HG03108 (cell line): ENCODE measurements around the gene VSNL1.
"Not testable (repeated sequence)": the region's sequence is repeated elsewhere in the genome, so short reads cannot be mapped to it uniquely, and the experiment has no call there.

Experiments used
- ATAC-seq: cut with Tn5 transposase; IDR thresholded peaks from one replicate; pipeline ENCODE4 v1.9.1; 2021; ENCODE audit warnings: moderate library complexity; ENCODE audit not compliant: unreplicated experiment

The VSNL1 gene

DNA sequence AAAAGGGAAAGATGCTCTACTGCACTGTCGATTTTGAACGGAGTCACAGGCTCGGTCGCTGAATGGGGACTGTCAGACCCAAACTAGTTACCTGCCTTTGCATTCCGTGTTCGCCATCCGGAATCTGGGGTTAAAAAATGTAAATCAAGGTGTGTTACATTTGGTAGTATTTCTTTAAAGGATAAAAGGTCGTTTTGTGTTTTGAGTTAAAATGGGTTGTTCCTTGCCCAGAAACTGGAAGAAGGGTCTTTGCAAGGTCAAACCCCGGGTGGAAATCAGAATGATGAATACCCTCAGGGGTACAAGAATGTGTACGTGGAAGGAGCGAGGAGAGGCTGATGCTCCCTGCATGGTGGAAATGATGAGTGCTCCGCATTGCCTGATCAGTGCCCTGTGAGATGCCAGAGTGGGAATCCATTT, 1.0 kb downstream of the VSNL1 start:
- no peak for ATAC-seq

DNA sequence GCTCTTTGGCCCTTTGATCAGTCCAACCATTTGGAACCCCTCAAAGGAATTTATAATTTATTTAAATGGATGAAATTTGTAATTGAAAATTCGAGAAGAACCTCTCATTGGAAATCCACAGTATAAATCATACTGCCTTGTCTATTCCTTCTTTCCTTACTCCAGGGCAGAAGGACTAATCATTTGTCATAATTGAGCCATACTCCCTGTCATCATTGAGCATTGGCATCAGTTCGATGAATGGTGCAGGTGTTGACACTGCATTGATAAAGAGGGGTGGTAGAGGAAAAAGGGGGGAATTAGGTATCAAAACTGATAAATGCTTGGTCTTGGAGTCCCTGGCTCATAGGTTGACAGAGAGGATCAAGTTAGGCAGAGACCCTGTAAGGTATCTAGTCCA, 2.0 kb downstream of the VSNL1 start:
- no peak for ATAC-seq

DNA sequence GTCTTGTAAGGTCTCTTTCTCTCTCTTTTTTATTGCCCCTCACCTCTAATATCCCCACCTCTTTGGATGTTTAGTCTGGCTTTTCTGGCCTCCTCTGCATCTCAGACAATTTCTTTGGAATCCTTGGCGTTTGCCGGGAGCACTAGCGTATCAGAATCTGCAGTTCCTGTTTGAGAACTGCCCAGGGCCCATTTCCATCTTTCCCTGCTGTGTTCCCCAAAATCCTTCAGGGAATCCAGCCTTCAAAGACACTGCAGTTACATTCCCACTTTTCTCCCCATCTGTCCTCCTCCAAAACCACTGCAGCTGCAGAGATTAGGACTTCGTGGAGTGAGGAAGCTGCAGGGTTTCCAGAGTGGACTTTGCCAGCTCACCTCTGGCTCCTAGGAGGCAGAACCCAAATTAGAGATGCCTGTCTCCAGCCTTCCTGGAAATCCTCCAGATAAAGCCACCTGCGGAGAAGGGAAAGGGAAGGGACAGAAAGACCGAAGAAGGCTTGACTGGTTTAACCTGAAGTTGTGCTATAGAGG, 2.7 kb downstream of the VSNL1 start:
- ATAC-seq = no peak

DNA sequence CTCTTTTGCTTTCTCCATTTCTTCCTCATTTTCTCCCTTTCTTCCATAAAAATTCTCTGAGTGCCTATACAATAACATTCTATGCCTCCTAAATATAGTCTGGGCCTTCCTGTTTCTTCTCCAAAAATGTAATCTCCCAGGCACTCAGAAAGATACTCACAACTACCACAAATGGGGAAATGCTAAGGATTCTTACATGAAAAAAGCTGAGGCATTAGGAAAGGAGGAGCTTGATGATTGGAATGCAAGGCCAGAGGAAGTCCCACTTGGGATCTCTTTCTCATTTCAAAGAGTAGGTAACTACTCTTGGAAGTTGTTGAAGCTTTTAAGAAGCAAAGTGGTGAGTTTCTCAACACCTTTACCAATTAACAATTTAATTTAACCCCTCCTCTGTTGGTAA, 3.4 kb downstream of the VSNL1 start:
- ATAC-seq = no peak

DNA sequence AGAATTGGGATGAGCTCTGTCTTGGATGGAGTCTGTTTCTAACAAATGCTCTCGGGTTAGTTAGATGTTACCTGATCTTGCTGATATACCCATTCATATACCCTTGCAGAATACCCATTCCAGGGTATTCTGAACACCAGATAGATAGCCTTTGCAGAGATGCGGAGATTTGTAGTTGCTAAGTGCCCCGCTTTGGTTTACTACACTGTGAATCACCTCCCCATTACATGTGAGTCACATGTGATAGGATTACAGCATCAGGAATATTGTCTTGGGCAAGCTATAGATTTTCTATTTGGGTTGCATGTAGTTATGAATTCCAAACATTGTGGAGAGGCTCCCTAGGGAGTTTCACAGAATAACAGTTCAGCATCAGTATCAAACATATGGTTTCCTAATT, 3.8 kb downstream of the VSNL1 start:
- ATAC-seq = no peak

DNA sequence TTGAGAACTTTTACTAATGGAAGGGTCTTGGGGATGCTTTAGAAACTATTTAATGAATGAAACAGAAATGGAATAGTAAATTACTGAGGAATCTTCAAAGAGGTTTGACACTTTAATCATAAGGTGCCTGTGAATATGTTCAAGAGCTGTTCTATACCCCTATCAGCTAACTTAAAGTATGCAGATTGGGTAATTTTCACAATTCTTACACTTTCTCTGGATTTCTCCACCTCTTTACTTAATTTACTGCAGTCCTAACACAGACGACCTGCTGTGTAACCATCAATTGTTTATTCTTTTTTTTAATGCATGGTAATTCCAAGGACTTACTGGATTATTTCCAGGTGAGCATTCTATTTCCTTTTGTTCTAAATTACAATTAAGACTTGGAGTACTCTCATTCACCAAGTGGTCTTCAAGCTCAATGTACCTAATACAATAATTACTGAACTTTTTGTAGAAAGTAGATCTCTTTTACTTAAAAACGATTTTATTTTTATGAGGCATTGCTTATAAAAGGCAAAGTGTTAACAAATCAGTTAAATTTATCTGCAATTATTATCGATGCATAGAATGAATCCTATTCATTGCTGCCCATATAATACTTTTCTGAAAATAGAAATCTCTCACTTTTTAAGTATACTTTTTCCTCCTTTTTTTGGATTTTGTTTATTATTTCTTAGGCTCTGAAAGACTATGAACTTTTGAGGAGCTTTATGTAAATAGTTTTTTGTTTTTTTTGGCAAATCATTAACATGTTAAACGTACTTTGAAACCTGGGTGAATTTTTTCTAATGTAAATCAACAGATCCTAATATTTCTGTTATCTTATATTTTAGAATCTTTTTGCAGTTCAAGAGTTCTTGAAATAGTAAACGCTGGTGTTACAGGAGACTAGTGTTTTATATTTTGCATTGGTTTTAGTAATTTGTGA, 5.5 kb downstream of the VSNL1 start:
- ATAC-seq = no peak

DNA sequence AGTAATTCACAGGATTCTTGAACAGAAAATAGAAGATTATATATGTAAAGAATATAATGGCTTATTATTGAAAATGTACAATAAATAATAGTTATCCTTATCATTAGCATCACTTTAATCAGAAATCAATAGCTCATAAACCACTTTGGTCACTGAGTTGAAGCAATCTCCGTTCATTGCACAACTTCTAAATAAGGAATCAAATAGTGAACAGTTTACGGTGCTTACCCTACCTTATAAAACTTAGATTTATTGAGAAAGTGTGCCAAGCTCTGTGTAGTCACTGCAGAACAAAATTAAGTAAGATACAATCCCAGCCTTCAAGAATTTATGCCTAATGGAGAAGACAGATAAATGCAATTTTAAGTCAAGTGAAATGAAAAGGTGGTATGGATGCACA, 6.7 kb downstream of the VSNL1 start:
- ATAC-seq = no peak

DNA sequence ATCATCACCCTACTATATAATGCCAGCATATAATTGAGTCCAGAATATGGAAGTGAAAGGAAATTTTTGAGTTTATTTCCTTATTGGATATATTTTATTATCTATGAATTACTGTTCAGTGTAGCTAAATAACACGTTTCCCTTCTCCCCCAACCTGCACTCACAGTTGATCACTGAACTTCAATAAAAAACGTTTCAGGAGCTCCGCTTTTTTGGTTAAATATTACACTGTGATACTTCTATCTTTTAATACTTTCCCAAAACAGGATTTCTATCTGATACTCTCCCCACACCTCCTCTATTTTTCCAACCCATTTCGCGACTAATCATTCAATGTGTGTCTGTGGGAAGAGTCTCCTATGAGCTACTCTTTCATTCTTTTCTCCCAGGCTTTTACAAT, 7.2 kb downstream of the VSNL1 start:
- no peak for ATAC-seq

DNA sequence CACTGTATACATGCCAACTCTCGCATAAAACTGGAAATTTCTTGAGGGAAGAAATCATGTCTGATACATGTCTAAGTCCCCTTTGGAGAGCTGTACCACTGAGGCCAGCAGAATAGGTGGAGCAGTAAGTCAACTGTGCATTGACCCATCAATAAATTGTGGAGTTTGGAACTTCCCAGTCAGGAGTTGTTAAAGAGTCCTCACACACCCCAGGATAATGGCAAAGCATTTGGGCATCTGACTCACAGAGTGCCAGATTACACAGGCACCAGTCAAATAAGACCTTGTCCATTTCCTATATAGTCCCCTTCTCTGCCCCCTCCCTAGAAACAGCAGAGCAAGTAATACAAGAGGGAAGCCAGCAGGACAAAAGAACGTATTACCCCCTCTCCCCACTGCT, 10.4 kb downstream of the VSNL1 start:
- ATAC-seq = no peak

DNA sequence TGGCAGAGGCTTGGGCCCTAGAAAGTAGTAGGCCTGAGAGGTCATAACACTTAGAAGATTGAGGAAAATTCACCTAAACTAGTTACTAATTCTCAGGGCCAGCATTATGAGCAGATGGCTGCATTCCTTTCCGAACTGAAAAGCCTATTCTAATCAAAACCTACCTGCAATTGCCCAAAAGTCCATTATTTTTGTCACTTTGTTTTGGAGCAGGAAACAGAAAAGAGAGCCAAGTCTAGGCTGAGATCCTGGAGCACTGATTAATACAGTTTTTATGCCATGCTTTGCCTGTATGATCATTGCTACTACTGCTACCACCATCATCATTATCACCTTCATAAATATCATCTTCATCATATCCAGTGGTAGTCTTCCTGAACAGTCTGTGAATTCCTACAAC, 14.7 kb downstream of the VSNL1 start:
- ATAC-seq = no peak

DNA sequence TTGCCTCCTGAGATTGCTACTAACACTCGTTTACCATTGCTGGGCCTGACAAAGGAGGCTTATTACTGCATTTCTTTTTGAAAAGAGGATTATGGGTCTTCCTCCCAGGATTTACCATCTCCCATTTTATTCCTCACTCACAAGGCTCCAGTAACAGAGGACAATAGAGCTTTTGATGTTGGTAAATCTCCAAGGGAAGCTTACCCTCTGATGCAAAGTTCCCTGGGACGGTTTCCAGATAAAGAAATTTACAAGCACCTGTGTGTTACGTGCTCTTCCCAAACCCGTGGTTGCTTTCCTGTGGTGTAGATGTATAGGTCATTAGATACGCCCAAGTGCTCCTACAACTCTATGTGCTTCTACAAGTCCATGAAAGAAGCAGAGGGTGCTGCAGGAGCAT, 17.1 kb downstream of the VSNL1 start:
- ATAC-seq = no peak

DNA sequence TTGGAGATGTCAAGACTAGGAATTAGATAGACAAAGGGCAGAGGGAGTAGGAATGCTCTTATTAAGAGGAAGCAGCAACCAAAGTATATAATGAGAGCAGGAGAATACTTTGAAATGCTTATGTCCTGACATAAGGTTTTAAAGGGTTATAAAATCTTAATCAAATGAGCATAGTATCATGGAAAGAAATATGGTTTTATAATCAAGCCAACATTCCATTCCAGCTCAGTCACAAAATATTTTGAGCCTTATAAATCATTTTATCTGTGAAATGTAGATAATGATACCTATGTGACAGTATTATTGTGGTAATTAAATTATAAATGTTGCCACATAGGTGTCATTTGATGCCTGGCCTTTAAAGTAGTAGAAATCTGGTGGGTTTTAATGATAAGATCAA, 17.6 kb downstream of the VSNL1 start:
- no peak for ATAC-seq

DNA sequence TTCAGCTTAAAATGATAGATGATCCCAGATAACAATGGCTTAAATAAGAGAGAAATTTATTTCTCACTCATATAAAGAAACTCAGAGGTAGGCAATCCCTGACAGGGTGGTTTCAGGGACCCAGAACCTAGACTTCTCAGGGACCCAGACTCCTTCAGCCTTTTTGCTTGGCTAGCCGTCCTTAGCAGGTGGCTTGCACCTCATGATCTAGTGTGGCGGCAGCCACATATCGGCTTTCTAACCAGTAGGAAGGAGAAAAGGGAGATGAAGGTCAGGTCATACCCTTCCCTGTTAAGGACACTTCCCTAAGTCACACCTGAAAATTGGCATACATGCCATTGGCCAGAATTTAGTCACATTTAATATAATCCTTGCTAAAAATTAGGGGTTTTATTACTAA, 18.4 kb downstream of the VSNL1 start:
- no peak for ATAC-seq

DNA sequence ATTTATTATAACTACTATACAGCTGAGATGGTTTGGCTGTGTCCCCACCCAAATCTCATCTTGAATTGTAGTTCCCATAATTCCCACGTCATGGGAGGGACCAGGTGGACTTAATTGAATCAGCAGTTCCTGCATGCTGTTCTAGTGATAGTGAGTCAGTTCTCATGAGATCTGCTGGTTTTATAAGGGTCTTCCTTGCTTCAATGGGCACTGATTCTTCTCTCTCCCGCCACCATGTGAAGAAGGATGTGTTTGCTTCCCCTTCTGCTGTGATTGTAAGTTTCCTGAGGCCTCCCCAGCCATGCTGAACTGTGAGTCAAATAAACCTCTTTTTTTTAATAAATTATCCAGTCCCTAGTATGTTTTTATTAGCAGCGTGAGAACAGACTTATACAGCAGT, 25.2 kb downstream of the VSNL1 start:
- ATAC-seq = not testable (repeated sequence)

DNA sequence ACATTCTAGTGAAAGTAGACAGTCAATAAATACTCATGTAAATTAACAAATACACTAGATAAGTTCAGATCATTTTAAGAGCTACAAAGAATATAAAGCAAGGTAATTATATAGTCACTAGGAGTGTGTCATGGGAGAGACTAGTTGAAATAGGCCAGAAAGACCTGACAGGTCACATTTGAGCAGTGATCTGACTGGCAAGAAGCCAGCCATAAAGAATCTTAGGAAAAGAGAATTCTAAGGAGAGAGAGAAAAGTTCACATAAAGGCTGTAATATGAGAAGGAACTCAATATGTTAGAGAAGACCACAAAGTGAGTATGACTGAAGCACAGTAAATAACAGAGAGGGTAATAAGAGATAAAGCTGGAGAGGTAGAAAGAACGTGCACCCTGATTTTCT, 31.2 kb downstream of the VSNL1 start:
- ATAC-seq = no peak

DNA sequence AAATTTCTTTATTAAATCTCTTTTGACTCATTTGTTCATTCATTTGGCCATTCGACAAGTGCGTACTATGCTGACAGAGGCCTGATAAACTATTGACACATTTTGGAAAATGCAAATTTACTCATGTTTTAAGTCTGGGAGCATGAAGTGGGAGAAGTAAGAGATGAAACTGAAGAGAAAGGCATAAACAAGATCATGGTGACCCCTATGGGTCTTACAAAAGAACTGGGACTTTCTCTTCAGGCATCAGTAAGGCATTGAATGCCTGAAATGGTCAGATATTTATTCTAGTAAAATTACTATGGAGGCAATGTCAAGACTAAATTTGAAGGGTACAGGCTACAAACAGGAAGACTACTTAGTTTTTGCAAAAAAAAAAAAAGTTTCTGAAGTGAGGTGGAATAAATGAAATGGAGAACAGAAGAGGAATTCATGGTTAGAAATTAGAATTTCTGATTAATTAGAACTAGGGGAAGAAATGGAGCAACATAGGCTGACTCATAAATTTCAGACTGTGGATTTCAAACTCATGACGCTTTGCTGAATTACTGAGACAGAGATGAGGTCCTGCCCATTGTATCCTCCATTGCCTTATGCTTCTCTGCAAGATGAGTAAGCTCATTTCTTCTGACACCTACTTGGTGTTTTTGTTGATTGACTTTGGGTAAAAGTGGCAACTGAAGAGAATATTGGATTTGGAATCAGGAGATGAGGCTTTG, 32.7 kb downstream of the VSNL1 start:
- no peak for ATAC-seq

DNA sequence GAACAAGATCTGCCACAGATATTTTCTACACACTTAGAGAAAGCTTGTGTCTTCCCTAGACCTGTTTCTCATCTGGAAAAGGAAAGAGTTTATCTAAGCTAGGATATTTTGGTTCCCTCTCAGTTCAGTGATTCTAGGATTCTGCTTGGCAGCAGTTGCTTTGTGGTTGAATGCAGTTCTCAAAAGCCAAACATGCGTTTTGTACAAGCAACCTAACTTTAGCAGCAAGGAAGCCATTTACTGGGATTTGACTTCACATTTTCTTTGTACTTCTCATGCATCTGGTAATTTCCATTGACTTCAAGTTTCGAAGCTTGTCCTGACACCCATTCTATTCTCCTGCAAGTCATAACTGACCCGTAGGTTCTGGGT, 33.3 kb downstream of the VSNL1 start:
- no peak for ATAC-seq

DNA sequence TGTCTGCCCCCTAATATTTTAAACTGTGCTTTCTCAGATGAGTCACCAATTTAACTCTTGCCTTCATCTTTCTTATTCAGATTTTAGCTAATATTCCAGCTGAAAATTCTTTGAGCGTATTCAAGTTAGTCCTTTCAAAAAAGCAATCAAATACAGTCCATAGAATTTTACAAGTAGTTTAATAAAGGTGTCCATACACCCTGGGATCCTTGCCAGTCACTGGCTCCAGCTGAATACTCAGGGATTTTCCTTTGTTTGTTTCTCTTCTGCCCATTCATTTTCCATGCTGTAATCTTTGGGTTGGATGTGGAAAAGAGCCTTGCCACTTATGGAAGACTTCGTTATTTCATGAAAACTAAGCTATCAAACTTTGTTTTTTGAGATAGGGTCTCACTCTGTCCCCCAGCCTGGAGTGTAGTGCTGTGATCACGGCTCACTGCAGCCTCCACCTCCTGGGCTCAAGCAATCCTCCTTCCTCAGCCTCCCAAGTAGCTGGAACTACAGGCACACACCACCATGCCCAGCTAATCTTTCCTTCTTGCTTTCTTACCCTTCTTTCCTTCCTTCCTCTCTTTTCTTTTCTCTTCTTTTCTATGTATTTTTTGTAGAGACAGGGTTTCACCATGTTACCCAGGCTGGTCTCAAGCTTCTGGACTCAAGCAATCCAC, 34.0 kb downstream of the VSNL1 start:
- no peak for ATAC-seq

DNA sequence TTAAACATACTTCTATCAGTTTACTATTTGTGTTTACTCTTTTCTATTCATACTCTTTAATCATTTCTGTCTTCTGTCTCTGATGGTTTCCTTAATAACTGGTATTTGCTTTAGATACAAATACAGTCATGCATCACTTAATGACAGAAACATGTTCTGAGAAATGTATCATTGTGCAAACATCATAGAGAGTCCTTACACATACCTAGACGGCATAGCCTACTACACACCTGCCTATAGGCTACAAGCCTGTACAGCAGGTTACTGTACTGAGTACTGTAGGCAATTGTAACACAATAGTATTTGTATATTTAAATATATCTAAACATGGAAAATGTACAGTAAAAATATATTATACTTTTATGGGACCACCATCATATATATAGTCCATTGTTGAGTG, 36.3 kb downstream of the VSNL1 start:
- no peak for ATAC-seq

DNA sequence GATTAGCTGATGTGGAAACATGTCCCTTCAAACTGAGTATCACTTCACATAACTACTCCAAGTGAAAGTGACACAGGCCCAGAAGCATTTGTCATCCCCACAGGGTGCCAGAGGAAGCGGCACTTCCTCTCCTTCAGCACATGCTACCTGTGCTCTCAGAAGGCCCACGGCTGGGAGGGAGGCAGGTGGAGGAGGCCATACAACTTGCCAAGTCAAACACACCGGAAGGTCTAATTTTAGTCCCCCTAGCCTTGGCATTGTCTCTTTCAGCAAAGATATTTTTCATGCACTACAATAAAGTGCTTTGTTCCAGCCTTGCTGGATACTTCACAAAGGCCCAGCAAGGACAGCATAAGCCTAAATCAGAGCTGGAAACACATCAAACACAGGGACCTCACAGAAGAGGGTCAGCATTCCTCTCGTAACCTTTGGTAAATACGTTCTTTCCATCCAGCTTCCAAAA, 38.0 kb downstream of the VSNL1 start:
- ATAC-seq = no peak

DNA sequence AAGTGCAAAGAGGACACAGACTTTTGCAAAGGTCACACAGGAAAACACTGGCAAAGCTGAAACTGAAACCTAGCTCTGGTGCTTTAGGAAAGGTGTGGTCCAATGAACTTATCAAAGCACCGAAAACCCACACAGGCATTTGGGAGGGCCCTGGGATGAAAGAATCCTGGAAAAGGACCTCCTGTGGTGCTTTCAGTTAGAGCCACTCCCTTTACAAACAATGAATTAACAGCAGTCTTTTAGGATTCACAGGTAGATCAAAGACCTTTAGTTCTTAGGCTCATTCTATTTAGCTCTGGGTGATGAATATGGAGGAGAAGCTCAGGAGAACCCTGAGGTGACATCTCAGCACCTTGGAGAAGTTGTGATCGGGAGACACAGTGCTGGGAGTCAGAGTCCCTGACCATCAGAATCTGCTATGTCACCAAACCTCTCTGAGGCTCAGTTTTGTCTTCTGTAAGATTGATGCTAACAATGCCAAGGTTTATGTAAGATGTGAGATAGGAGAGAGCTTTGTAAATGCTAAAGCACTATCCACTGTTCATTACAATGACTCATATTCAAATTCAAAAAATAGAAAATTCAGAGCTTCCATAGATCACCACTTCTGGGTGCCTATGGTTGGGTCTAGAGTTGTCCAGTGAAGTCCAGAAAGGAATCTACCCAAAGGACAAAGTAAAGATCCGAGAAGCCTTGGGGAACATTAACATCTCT, 39.3 kb downstream of the VSNL1 start:
- ATAC-seq = no peak
